ENCODE measurements around the gene CPNE4. TPM values are rescaled to one million over a fixed set of nuclear protein-coding genes. Genes with fewer than 3 reads are reported as not detected.

Gene CPNE4
- total and polyA plus RNA-seq, 5 donors from 2014 or later: not detected

DNA sequence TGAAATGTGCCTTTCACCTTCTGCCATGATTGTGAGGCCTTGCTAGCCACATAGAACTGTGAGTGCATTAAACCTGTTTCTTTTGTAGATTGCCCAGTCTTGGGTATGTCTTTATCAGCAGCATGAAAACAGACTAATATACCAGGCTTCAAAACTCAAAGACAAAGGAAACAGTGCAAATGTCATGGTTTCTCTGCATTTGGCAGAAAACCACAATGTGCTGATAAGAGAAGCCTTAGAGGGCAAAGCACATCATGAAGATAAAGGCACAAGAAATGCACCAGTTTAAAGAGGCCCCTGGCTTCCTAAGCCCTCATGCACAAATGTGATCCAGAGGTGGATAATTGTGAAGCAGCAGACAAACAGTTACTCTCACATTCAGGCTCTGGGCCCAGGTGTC, 259.2 kb downstream of the CPNE4 start:
- no peak overlapping the region for H3K27ac Mint-ChIP-seq
- Histone ChIP-seq H3K9me3 (ENCODE audit: control insufficient read depth in 2 of 2, low read length in 2 of 2) (no peaks in the 10 kb centered on the region), H3K4me3 (ENCODE audit: low read depth, low read length) (no peak overlapping the region), H3K4me1 (ENCODE audit: control insufficient read depth, insufficient read depth, low read length, poor library complexity, severe bottlenecking) (no peaks in the 10 kb centered on the region), H3K27ac (ENCODE audit: insufficient read depth, low read length, poor library complexity, severe bottlenecking) (no peak overlapping the region), H3K36me3 (ENCODE audit: control insufficient read depth, insufficient read depth, low read length) (no peaks in the 10 kb centered on the region), H3K27me3 (ENCODE audit: control insufficient read depth, insufficient read depth, low read length) (peaks cover 1% of the 10 kb centered on the region)
- no peak for ATAC-seq (ENCODE audit: low read depth in 2 of 2)
- DNase-seq: no peak
- no peaks in the 10 kb centered on the region for H3K4me1 Mint-ChIP-seq
- H3K36me3 Mint-ChIP-seq: no peaks in the 10 kb centered on the region
- no peak overlapping the region for H3K4me3 Mint-ChIP-seq
- H3K27me3 Mint-ChIP-seq: peaks cover 4% of the 10 kb centered on the region
- peaks cover 0 to 6% (median 1%) of the 10 kb centered on the region in 7 donors for H3K9me3 Mint-ChIP-seq

DNA sequence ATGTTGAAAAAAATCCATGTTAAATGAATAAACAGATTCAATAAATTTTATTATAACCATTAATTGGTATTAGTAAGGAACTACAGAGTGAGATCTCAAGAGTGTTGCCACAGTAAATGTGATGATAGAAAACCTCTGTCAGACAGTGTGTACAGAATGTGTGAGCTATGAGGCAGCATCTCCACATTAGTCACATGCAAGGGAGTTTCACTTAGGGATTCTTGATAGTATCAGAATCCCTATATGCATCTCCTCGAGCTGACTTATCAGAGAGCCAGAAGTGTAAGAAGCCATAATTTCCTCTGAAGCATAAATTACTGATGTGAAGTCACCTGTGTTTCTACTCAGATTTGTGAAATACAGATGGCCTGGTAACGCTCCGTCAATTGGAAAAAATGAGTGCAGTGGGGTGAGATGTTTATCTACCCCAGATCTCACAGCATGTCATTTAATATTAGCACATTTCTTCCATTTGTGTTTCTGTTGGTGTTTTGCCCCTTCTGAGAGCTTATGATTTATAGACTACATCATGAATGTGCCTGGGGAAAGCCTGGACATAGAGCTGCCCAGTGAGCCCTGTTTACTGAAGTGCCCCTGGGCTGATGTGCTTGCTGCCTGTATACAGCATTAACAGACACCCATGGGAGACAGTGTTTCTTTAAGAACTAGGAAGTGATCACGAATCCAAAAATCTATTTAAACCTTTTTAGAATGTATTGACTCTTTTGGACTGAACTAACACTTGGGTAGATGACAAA, 262.4 kb downstream of the CPNE4 start:
- no peaks in the 10 kb centered on the region for H3K4me1 Mint-ChIP-seq
- no peak for DNase-seq
- H3K4me1 ChIP-seq (ENCODE audit: control insufficient read depth, insufficient read depth, low read length, poor library complexity, severe bottlenecking): no peaks in the 10 kb centered on the region
- H3K4me3 Mint-ChIP-seq: no peak overlapping the region
- no peak overlapping the region for H3K27ac ChIP-seq (ENCODE audit: insufficient read depth, low read length, poor library complexity, severe bottlenecking)
- peaks cover 13% of the 10 kb centered on the region for H3K27me3 Mint-ChIP-seq
- peaks cover 0 to 6% (median 0%) of the 10 kb centered on the region in 7 donors for H3K9me3 Mint-ChIP-seq
- H3K36me3 Mint-ChIP-seq: no peaks in the 10 kb centered on the region
- no peak for ATAC-seq (ENCODE audit: low read depth in 2 of 2)
- no peaks in the 10 kb centered on the region for H3K9me3 ChIP-seq (ENCODE audit: control insufficient read depth in 2 of 2, low read length in 2 of 2)
- H3K27me3 ChIP-seq (ENCODE audit: control insufficient read depth, insufficient read depth, low read length): no peaks in the 10 kb centered on the region
- H3K36me3 ChIP-seq (ENCODE audit: control insufficient read depth, insufficient read depth, low read length): no peaks in the 10 kb centered on the region
- H3K4me3 ChIP-seq (ENCODE audit: low read depth, low read length): no peak overlapping the region
- H3K27ac Mint-ChIP-seq: no peak overlapping the region

DNA sequence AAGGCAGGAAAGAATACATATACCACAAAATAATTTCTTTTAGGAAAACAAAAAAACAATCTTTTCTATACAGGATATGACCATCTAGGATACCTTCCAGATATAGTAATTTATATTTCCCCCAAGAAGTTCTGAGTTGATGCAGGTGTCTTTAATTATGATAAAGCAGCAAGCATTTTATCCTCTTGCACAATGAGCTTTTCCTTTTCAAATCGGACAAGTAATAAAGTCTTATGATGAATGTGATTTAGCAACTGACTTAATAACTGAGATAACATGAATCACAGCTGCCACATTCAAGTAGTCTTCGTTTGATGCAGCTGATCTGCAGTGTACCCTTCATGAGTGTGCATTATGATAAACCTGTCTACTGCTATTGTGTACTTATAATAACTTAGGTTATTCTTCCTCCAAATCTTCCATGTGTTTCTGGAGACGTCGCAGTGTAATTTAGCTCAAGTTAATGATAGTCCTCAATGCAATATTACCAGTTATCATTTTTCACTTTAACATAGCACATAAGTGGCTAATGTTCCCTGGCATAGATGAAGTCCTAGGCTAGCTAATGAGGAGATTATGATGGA, 271.7 kb downstream of the CPNE4 start:
- Mint-ChIP-seq H3K27ac (no peak overlapping the region), H3K27me3 (peaks cover 6% of the 10 kb centered on the region), H3K36me3 (no peaks in the 10 kb centered on the region), H3K9me3 (peaks cover 0 to 4% (median 0%) of the 10 kb centered on the region in 7 donors), H3K4me1 (no peaks in the 10 kb centered on the region), H3K4me3 (no peak overlapping the region)
- Histone ChIP-seq H3K27ac (ENCODE audit: insufficient read depth, low read length, poor library complexity, severe bottlenecking) (no peak overlapping the region), H3K4me1 (ENCODE audit: control insufficient read depth, insufficient read depth, low read length, poor library complexity, severe bottlenecking) (no peaks in the 10 kb centered on the region), H3K4me3 (ENCODE audit: low read depth, low read length) (no peak overlapping the region), H3K9me3 (ENCODE audit: control insufficient read depth in 2 of 2, low read length in 2 of 2) (no peaks in the 10 kb centered on the region), H3K27me3 (ENCODE audit: control insufficient read depth, insufficient read depth, low read length) (no peaks in the 10 kb centered on the region), H3K36me3 (ENCODE audit: control insufficient read depth, insufficient read depth, low read length) (no peaks in the 10 kb centered on the region)
- ATAC-seq (ENCODE audit: low read depth in 2 of 2) (no peak), DNase-seq (no peak)

DNA sequence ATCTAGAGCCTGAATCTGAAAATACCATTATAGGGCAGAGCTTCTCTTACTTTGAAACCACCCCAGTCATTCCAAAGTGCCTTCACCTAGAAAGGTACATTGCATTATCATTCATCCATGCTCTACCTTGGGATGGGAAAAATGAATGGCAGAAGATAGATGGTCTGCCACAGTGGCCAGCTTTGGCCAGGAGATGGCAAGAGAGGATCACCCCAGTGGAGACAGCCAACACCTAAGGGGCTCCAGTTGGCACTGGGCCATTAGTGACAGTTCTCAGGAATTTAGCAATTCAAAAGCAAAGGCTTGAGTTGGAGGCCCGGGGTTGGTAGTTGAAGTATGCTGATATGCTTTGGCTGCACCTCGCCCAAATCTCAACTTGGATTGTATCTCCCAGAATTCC, 278.4 kb downstream of the CPNE4 start:
- Histone ChIP-seq H3K4me1 (ENCODE audit: control insufficient read depth, insufficient read depth, low read length, poor library complexity, severe bottlenecking) (no peaks in the 10 kb centered on the region), H3K36me3 (ENCODE audit: control insufficient read depth, insufficient read depth, low read length) (no peaks in the 10 kb centered on the region), H3K27me3 (ENCODE audit: control insufficient read depth, insufficient read depth, low read length) (peaks cover 3% of the 10 kb centered on the region), H3K27ac (ENCODE audit: insufficient read depth, low read length, poor library complexity, severe bottlenecking) (no peak overlapping the region), H3K4me3 (ENCODE audit: low read depth, low read length) (no peak overlapping the region), H3K9me3 (ENCODE audit: control insufficient read depth in 2 of 2, low read length in 2 of 2) (no peaks in the 10 kb centered on the region)
- Mint-ChIP-seq H3K27me3 (peaks cover 4% of the 10 kb centered on the region), H3K4me1 (no peaks in the 10 kb centered on the region), H3K9me3 (peaks cover 0 to 11% (median 2%) of the 10 kb centered on the region in 7 donors), H3K36me3 (no peaks in the 10 kb centered on the region), H3K4me3 (no peak overlapping the region), H3K27ac (no peak overlapping the region)
- ATAC-seq (ENCODE audit: low read depth in 2 of 2) (no peak), DNase-seq (no peak)

DNA sequence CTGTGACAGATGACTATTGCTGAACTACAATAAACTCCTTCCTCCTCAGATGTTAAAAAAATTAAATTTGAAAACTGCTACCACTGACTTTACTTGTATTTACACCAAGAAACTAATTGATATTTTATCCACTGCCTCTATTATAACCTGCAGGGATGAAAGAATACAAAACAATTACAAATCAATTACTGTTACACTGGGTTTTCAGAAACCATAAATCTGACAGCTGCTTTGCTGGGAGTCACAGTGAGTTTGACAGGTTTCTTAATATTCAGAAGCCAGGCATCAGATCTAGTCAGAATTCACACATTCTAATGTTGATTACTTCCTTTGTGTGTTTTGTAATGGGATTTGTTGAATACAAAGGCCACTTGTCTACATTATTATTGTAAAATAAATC, 279.4 kb downstream of the CPNE4 start:
- H3K4me1 ChIP-seq (ENCODE audit: control insufficient read depth, insufficient read depth, low read length, poor library complexity, severe bottlenecking): no peaks in the 10 kb centered on the region
- Mint-ChIP-seq H3K4me1 (no peaks in the 10 kb centered on the region), H3K4me3 (no peak overlapping the region), H3K36me3 (no peaks in the 10 kb centered on the region), H3K9me3 (peaks cover 0 to 11% (median 2%) of the 10 kb centered on the region in 7 donors), H3K27me3 (peaks cover 4% of the 10 kb centered on the region), H3K27ac (no peak overlapping the region)
- DNase-seq: no peak
- no peaks in the 10 kb centered on the region for H3K9me3 ChIP-seq (ENCODE audit: control insufficient read depth in 2 of 2, low read length in 2 of 2)
- peaks cover 3% of the 10 kb centered on the region for H3K27me3 ChIP-seq (ENCODE audit: control insufficient read depth, insufficient read depth, low read length)
- ATAC-seq (ENCODE audit: low read depth in 2 of 2): no peak
- H3K27ac ChIP-seq (ENCODE audit: insufficient read depth, low read length, poor library complexity, severe bottlenecking): no peak overlapping the region
- no peak overlapping the region for H3K4me3 ChIP-seq (ENCODE audit: low read depth, low read length)
- H3K36me3 ChIP-seq (ENCODE audit: control insufficient read depth, insufficient read depth, low read length): no peaks in the 10 kb centered on the region

DNA sequence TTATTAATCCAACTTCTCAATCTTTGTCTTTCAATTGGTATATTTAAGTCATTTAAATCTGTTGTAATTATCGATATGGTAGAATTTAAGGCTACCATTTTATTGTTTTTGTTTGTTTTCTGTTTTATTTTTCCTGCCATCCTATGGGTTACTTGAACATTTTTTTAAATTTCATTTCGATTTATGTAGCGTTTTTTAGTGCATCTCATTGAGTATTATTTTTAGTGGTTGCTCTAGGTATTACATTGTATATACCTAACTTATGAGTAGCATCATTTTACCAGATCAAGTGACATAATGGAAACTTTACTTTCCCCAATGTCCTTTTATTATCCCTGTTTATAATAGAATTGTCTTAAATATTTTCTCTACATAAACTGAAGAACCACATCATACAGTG, 284.6 kb downstream of the CPNE4 start:
- peaks cover 0 to 8% (median 0%) of the 10 kb centered on the region in 7 donors for H3K9me3 Mint-ChIP-seq
- H3K27ac Mint-ChIP-seq: no peak overlapping the region
- no peaks in the 10 kb centered on the region for H3K36me3 ChIP-seq (ENCODE audit: control insufficient read depth, insufficient read depth, low read length)
- H3K36me3 Mint-ChIP-seq: no peaks in the 10 kb centered on the region
- ATAC-seq (ENCODE audit: low read depth in 2 of 2): no peak
- peaks cover 3% of the 10 kb centered on the region for H3K27me3 ChIP-seq (ENCODE audit: control insufficient read depth, insufficient read depth, low read length)
- H3K4me1 Mint-ChIP-seq: no peaks in the 10 kb centered on the region
- H3K27me3 Mint-ChIP-seq: peaks cover 4% of the 10 kb centered on the region
- no peak overlapping the region for H3K4me3 Mint-ChIP-seq
- no peak for DNase-seq
- H3K27ac ChIP-seq (ENCODE audit: insufficient read depth, low read length, poor library complexity, severe bottlenecking): no peak overlapping the region
- H3K4me1 ChIP-seq (ENCODE audit: control insufficient read depth, insufficient read depth, low read length, poor library complexity, severe bottlenecking): no peaks in the 10 kb centered on the region
- H3K4me3 ChIP-seq (ENCODE audit: low read depth, low read length): no peak overlapping the region
- no peaks in the 10 kb centered on the region for H3K9me3 ChIP-seq (ENCODE audit: control insufficient read depth in 2 of 2, low read length in 2 of 2)

DNA sequence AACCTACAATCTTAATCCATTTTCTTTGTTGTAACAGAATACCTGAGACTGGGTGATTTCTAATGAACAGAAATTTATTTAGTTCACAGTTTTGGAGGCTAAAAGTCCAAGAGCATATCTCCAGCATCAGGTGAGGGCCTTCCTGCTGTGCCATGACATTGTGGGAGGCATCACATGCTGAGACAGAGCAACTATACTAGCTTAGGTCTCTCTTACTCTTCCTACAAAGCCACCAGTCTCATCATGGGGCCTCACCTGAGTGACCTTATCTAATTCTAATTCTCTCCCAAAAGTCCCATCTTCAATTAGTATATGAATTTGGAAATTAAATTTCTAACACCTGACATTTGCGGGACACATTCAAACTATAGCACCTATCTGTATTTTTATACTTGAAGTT, 285.0 kb downstream of the CPNE4 start:
- no peak overlapping the region for H3K27ac Mint-ChIP-seq
- Histone ChIP-seq H3K36me3 (ENCODE audit: control insufficient read depth, insufficient read depth, low read length) (no peaks in the 10 kb centered on the region), H3K4me3 (ENCODE audit: low read depth, low read length) (no peak overlapping the region), H3K4me1 (ENCODE audit: control insufficient read depth, insufficient read depth, low read length, poor library complexity, severe bottlenecking) (no peaks in the 10 kb centered on the region), H3K27ac (ENCODE audit: insufficient read depth, low read length, poor library complexity, severe bottlenecking) (no peak overlapping the region), H3K9me3 (ENCODE audit: control insufficient read depth in 2 of 2, low read length in 2 of 2) (no peaks in the 10 kb centered on the region), H3K27me3 (ENCODE audit: control insufficient read depth, insufficient read depth, low read length) (peaks cover 3% of the 10 kb centered on the region)
- H3K4me3 Mint-ChIP-seq: no peak overlapping the region
- no peak for ATAC-seq (ENCODE audit: low read depth in 2 of 2)
- peaks cover 0 to 8% (median 0%) of the 10 kb centered on the region in 7 donors for H3K9me3 Mint-ChIP-seq
- DNase-seq: no peak
- no peaks in the 10 kb centered on the region for H3K4me1 Mint-ChIP-seq
- no peaks in the 10 kb centered on the region for H3K36me3 Mint-ChIP-seq
- H3K27me3 Mint-ChIP-seq: peaks cover 4% of the 10 kb centered on the region

DNA sequence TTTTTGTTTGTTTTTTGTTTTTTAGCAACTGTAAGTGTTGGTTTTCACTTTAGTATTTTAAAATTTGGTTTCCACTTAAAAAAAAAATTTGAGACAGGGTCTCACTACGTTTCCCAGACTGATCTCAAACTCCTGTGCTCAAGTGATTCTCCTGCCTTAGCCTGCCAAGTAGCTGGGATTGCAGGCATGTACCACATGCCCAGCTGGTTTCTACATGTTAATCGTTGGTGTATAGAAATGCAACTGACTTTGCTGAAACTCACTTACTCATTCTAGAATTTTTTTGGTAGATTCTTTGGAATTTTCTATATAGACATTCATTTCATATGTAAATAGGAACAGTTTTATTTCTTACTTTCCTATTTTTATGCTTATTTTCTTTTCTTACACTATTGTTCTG, 287.3 kb downstream of the CPNE4 start:
- H3K4me3 ChIP-seq (ENCODE audit: low read depth, low read length): no peak overlapping the region
- Mint-ChIP-seq H3K27ac (no peak overlapping the region), H3K36me3 (no peaks in the 10 kb centered on the region), H3K27me3 (no peaks in the 10 kb centered on the region), H3K4me3 (no peak overlapping the region), H3K4me1 (no peaks in the 10 kb centered on the region), H3K9me3 (peaks cover 0 to 5% (median 0%) of the 10 kb centered on the region in 7 donors)
- no peak for DNase-seq
- H3K36me3 ChIP-seq (ENCODE audit: control insufficient read depth, insufficient read depth, low read length): no peaks in the 10 kb centered on the region
- no peaks in the 10 kb centered on the region for H3K27me3 ChIP-seq (ENCODE audit: control insufficient read depth, insufficient read depth, low read length)
- ATAC-seq (ENCODE audit: low read depth in 2 of 2): no peak
- no peak overlapping the region for H3K27ac ChIP-seq (ENCODE audit: insufficient read depth, low read length, poor library complexity, severe bottlenecking)
- H3K9me3 ChIP-seq (ENCODE audit: control insufficient read depth in 2 of 2, low read length in 2 of 2): no peaks in the 10 kb centered on the region
- H3K4me1 ChIP-seq (ENCODE audit: control insufficient read depth, insufficient read depth, low read length, poor library complexity, severe bottlenecking): no peaks in the 10 kb centered on the region

Measured in CD4-positive, CD25-positive, alpha-beta regulatory T cell (primary cell).